ENCODE measurements around the gene PNPLA7.

DNA sequence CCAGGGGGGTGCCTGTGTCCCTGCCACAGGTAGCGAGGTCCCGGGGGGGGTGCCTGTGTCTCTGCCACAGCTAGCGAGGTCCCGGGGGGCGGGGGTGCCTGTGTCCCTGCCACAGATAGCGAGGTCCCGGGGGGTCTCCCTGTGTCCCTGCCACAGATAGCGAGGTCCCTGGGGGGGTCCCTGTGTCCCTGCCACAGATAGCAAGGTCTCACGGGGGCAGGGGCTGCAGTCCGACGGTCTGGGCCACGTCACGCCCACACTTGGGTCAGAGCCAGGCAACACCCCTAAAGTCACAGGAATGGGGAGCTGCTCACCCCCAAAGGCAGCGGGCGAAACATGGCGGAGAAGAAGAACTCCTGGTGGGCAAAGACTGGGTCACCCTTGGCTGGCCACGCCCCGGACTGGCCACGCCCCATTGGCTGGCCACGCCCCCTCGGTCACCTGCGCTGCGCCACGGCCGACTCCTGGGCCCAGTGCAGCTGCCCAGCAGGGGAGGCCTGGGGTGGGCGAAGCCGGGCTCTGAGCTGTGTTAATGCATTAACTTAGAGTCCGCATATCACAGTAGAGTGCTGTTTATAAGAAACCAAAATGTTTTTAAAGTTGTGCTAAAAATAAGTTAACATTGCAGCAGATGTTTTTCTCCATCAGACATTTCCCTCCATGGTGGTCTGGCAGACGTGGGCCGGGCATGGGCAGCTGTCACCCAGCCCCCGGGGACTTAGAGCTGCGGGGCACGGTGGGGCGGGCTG lies 120.1 kb downstream of the PNPLA7 start:
- TF ChIP-seq POLR2A (IDR thresholded peaks at IDR 0.05), result no peak
- TF ChIP-seq, protein P1, sequence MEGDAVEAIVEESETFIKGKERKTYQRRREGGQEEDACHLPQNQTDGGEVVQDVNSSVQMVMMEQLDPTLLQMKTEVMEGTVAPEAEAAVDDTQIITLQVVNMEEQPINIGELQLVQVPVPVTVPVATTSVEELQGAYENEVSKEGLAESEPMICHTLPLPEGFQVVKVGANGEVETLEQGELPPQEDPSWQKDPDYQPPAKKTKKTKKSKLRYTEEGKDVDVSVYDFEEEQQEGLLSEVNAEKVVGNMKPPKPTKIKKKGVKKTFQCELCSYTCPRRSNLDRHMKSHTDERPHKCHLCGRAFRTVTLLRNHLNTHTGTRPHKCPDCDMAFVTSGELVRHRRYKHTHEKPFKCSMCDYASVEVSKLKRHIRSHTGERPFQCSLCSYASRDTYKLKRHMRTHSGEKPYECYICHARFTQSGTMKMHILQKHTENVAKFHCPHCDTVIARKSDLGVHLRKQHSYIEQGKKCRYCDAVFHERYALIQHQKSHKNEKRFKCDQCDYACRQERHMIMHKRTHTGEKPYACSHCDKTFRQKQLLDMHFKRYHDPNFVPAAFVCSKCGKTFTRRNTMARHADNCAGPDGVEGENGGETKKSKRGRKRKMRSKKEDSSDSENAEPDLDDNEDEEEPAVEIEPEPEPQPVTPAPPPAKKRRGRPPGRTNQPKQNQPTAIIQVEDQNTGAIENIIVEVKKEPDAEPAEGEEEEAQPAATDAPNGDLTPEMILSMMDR (IDR thresholded peaks at IDR 0.05), result no peak
